Dendritic cell treated with granulocyte-macrophage colony-stimulating factor and Interleukin-4, amounts not matched to agents 40 ng/mL and 50 ng/mL, for 4 days (primary cell): Measurements from ENCODE around the gene STIP1.

Experiments
- H3K27ac Mint-ChIP-seq: one replicate; pipeline ENCODE4 v1.8.0; 2022; ENCODE audit warnings: mild to moderate bottlenecking, mixed read lengths
- H3K27me3 Mint-ChIP-seq: one replicate; pipeline ENCODE4 v1.8.0; 2022; ENCODE audit warnings: mild to moderate bottlenecking, mixed read lengths
- H3K36me3 Mint-ChIP-seq: one replicate; pipeline ENCODE4 v1.8.0; 2022; ENCODE audit warnings: low read depth, mixed read lengths
- H3K4me1 Mint-ChIP-seq: one replicate; pipeline ENCODE4 v1.8.0; 2022; ENCODE audit warnings: low read depth, mixed read lengths
- H3K4me3 Mint-ChIP-seq: one replicate; pipeline ENCODE4 v1.8.0; 2022; ENCODE audit warnings: mild to moderate bottlenecking, moderate library complexity, mixed read lengths
- H3K9me3 Mint-ChIP-seq: one replicate; pipeline ENCODE4 v1.8.0; 2022; ENCODE audit warnings: mixed read lengths
- intact Hi-C: fragments of 100-400 bp; cut with micrococcal nuclease; formaldehyde crosslinking; loops from one replicate; pipeline ENCODE4 v1.15.0; 2022

Gene STIP1

DNA sequence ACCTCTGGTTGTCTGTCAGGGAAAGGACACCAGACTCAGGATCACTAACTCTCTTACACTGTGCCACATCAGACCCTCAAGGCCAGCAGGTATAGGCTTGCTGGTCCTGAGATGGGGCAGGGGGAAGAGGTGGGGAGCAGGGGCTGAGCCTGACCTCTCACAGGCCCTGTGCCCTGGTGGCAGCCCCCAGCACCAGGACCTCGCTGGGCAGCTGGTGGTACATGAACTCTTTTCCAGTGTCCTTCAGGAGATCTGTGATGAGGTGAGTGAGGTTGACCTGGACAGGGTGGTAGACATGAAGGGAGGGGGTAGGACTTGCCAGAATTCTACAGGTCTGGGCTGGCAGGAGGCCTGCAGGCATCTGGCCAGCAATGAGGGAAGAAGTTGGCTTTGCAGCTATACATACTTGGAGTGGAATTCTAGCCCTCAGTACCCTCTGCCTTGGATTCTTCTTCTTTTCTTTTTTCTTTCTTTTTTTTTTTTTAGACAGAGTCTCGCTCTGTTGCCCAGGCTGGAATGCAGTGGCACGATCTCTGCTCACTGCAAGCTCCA, 41.5 kb downstream of the STIP1 start:
- Mint-ChIP-seq H3K36me3 (peaks cover 55% of the 10 kb centered on the region), H3K27me3 (no peaks in the 10 kb centered on the region), H3K4me1 (peaks cover 77% of the 10 kb centered on the region), H3K9me3 (no peaks in the 10 kb centered on the region), H3K4me3 (peak overlapping the region; percentile 85), H3K27ac (peak overlapping the region; percentile 92)
- intact Hi-C loops, result no loop called here

DNA sequence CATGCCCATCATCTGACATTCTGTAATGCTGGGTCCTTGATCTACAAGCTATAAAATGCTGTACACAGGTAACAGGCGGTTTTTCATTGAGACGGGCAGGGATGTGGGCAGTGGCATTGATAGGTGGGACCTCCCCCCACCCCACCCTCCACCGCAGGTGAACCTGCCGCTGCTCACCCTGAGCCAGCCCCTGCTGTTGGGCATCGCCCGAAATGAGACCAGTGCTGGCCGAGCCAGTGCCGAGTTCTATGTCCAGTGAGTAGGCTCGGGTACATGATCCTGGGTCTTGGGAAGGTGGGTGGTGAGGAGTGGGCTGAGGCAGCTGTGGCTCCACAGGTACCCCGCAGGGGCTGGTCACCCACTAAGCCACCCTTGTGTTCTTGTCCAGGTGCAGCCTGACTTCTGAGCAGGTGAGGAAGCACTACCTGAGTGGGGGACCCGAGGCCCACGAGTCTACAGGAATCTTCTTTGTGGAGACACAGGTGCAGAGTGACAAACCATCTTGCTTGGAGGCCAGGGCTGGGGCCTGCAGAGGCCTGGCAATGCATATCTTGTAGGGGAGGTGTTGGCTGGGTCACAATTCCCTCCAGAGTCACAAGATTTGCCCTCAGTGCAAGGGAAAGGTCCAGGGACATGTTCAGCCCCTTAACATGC, 43.2 kb downstream of the STIP1 start:
- H3K4me3 Mint-ChIP-seq, result peak overlapping the region; percentile 93
- intact Hi-C loops, result no loop called here
- peak overlapping the region; percentile 92 for H3K27ac Mint-ChIP-seq
- H3K36me3 Mint-ChIP-seq, result peaks cover 41% of the 10 kb centered on the region
- H3K9me3 Mint-ChIP-seq, result no peaks in the 10 kb centered on the region
- H3K4me1 Mint-ChIP-seq, result peaks cover 82% of the 10 kb centered on the region
- no peaks in the 10 kb centered on the region for H3K27me3 Mint-ChIP-seq

DNA sequence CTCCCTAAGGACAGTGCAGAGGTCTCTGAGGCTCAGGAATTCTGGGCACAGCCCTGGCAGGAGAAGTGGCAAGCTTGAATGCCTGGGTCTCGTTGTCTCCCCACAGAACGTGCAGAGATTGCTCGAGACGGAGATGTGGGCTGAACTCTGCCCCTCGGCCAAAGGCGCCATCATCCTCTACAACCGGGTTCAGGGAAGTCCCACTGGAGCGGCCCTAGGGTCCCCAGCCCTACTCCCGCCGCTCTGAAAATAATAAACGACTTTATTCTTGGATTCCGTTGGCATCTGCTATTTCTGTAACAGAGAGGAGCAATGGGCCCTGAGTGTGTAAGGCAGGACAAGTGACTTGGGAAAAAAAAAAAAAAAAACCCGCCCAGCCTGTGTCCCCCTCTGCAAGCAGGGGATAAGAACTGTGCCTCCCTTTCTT, 43.8 kb downstream of the STIP1 start:
- H3K36me3 Mint-ChIP-seq, result peaks cover 36% of the 10 kb centered on the region
- peak overlapping the region; percentile 93 for H3K4me3 Mint-ChIP-seq
- H3K9me3 Mint-ChIP-seq, result no peaks in the 10 kb centered on the region
- H3K27ac Mint-ChIP-seq, result peak overlapping the region; percentile 92
- H3K27me3 Mint-ChIP-seq, result no peaks in the 10 kb centered on the region
- H3K4me1 Mint-ChIP-seq, result peaks cover 76% of the 10 kb centered on the region
- intact Hi-C loops, result loop anchor here (2.0 kb wide), 1 partner anchor 17 kb away; the partner anchor contains the start of gene PPP1R14B

DNA sequence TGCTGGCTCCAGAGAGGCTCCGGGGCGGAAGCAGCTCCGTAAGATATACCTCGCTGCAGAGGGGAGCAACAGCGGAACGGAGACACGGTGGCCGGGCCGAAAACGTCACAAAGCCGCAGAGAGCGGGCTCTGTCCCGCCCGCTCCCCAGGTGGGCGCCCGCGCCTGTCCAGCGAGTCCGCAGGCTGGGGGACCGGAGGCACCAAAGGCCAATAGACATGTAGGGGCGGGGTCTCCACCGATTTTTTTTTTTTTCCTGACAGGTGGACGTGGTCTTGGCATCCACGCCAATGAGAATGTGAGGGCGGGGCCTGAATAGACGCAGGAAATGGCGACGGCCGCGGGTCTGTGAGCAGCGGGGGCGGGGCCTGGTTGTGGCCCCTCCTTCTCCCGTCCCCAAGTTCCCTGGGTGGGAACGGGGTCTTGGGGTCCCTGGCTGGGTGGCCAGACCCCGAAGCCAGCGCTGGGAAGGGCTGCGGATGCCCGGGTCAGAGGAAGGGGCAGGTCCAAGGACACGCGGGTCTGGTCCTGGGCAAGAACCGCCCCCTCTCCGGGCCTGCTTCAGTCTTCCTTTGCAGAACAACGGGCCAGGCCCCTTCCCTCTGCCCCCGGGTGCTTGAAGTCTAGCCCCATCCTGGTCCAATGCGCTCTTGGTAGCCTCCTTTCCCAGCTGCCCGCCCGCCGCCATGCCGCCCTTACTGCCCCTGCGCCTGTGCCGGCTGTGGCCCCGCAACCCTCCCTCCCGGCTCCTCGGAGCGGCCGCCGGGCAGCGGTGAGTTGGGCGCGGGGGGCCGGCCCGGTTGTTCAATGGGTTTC, 44.4 kb downstream of the STIP1 start, which contains the start of gene DNAJC4:
Gene DNAJC4, plus strand, starts transcription at position 378 of the 814 bp plus-strand sequence. Its CDS starts 307 bp downstream, at position 685.
- Mint-ChIP-seq H3K4me3 (peak within 1 kb of the TSS; percentile 93), H3K36me3 (peaks cover 39% of the 10 kb centered on the region), H3K9me3 (no peaks in the 10 kb centered on the region), H3K4me1 (peaks cover 76% of the 10 kb centered on the region), H3K27me3 (no peaks in the 10 kb centered on the region), H3K27ac (peak within 1 kb of the TSS; percentile 92)
- intact Hi-C loops, result loop anchor here (2.0 kb wide), 1 partner anchor 16 kb away; the partner anchor contains the start of gene PPP1R14B

DNA sequence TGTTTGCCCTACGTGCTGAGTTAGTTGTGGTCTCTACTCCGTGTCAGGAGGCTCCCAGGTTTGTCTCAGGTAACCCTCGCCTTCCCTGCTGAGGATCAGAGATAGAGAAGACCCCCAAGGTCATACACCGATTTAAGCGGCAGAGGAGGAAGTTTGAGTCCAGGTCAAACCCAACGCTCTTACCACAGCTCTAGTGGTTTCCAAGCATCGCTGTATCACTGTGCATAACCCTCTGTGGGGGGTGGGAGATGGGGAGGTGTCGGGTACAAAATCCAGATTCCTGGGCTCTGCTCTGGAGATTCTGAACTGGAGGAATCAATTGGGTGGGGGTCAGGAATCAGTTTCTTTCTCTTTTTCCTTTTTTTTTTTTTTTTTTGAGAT, 45.0 kb downstream of the STIP1 start:
- intact Hi-C loops, result loop anchor here (2.0 kb wide), 1 partner anchor 16 kb away; the partner anchor contains the start of gene PPP1R14B
- peak overlapping the region; percentile 92 for H3K27ac Mint-ChIP-seq
- peaks cover 45% of the 10 kb centered on the region for H3K36me3 Mint-ChIP-seq
- H3K27me3 Mint-ChIP-seq, result no peaks in the 10 kb centered on the region
- no peaks in the 10 kb centered on the region for H3K9me3 Mint-ChIP-seq
- H3K4me3 Mint-ChIP-seq, result peak overlapping the region; percentile 93
- H3K4me1 Mint-ChIP-seq, result peaks cover 80% of the 10 kb centered on the region

DNA sequence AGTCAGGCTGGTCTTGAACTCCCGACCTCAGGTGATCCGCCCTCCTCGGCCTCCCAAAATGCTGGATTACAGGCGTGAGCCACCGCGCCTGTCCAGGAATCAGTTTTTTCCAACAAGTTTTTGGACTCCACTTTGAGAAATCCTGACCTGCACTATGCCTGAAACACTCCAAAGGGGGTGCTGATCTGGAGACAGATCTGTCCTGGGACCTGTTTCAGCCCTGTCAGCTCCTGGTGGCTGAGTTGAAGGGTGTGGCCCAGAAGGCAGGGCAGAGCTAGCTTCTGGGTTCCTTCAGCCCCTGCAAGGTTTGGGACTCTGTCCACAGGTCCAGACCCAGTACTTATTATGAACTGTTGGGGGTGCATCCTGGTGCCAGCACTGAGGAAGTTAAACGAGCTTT, 45.6 kb downstream of the STIP1 start:
- Mint-ChIP-seq H3K9me3 (no peaks in the 10 kb centered on the region), H3K27ac (peak overlapping the region; percentile 92), H3K4me1 (peaks cover 84% of the 10 kb centered on the region), H3K4me3 (peak overlapping the region; percentile 93), H3K36me3 (peaks cover 50% of the 10 kb centered on the region), H3K27me3 (no peaks in the 10 kb centered on the region)
- intact Hi-C loops, result loop anchor here (2.0 kb wide), 1 partner anchor 15 kb away; the partner anchor contains the start of gene PPP1R14B

DNA sequence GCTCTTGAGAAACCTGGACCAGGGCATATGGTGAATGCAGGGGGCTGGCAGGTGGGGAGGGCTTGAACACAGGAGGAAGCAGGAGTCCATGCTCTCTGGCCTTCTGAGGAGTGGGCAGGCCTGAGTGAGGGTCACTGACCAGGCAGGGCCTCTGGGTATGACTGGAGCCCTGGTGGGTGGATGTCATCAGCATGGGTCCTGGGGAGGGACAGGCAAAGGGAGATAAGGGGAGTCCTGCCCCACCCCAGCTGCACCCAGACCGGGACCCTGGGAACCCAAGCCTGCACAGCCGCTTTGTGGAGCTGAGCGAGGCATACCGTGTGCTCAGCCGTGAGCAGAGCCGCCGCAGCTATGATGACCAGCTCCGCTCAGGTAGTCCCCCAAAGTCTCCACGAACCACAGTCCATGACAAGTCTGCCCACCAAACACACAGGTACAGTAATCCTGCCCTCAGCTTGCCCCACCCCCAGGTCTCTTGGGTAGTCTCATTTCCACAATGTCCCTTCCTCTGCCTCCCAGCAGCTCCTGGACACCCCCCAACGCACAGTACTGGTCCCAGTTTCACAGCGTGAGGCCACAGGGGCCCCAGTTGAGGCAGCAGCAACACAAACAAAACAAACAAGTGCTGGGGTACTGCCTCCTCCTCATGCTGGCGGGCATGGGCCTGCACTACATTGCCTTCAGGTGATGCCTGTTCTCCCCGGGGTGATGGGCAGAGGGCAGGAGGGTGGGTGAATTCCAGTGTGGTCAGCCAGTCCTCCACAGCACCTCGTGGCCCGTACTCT, 46.4 kb downstream of the STIP1 start:
- H3K27ac Mint-ChIP-seq, result peak overlapping the region; percentile 92
- no peaks in the 10 kb centered on the region for H3K27me3 Mint-ChIP-seq
- peaks cover 59% of the 10 kb centered on the region for H3K36me3 Mint-ChIP-seq
- H3K4me3 Mint-ChIP-seq, result no peak overlapping the region
- H3K4me1 Mint-ChIP-seq, result peaks cover 84% of the 10 kb centered on the region
- H3K9me3 Mint-ChIP-seq, result no peaks in the 10 kb centered on the region
- intact Hi-C loops, result no loop called here

DNA sequence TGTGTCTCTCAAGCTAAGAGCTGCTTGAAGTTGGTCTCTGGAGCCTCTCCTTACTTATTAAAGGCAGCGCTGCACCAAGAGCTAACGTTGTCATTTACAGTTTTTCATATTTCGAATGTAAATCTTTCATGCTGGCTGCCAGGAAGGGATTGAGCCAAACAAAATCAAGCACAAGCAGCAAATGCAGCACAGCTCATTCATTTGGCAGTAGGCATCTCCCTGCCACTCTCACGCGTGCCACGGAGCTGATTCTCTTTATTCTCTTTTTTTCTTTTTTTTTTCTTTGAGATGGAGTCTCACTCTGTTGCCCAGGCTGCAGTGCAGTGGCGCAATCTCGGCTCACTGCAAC, 47.0 kb downstream of the STIP1 start:
- Mint-ChIP-seq H3K9me3 (no peaks in the 10 kb centered on the region), H3K27me3 (no peaks in the 10 kb centered on the region), H3K4me1 (peaks cover 84% of the 10 kb centered on the region), H3K27ac (no peak overlapping the region), H3K36me3 (peaks cover 64% of the 10 kb centered on the region), H3K4me3 (no peak overlapping the region)
- intact Hi-C loops, result no loop called here

DNA sequence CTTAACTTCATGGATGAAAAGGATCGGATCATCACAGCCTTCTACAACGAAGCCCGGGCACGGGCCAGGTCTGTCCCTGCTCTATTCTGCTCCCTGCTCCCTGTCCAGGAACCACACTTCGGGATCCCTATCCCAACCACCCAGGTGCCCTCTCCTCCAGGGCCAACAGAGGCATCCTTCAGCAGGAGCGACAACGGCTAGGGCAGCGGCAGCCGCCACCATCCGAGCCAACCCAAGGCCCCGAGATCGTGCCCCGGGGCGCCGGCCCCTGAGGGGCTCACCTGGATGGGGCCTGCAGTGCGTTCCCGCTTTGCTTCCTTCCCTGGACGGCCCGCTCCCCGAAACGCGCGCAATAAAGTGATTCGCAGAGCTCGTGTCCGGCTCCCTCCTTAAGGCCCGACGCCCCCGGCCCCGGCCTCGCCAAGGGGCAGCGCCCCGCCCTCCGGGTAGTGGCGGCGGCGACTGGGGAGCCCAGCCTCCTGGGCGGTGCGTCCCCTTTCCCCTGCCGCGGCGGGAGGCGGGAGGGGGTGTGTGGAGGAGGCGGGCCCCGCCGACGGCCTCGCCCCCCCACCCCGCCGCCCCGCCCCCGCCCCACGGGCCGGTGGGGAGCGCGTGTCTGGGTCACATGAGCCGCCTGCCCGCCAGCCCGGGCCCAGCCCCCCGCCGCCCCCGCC, 48.1 kb downstream of the STIP1 start, which contains the start of gene VEGFB:
Gene VEGFB, plus strand, starts transcription at position 672 of the 674 bp plus-strand sequence. CDS start 250 bp downstream, outside the sequence.
- peak within 1 kb of the TSS; percentile 57 for H3K27ac Mint-ChIP-seq
- H3K4me1 Mint-ChIP-seq, result peaks cover 84% of the 10 kb centered on the region
- intact Hi-C loops, result no loop called here
- H3K9me3 Mint-ChIP-seq, result no peaks in the 10 kb centered on the region
- no peaks in the 10 kb centered on the region for H3K27me3 Mint-ChIP-seq
- peak within 1 kb of the TSS; percentile 88 for H3K4me3 Mint-ChIP-seq
- H3K36me3 Mint-ChIP-seq, result peaks cover 72% of the 10 kb centered on the region

DNA sequence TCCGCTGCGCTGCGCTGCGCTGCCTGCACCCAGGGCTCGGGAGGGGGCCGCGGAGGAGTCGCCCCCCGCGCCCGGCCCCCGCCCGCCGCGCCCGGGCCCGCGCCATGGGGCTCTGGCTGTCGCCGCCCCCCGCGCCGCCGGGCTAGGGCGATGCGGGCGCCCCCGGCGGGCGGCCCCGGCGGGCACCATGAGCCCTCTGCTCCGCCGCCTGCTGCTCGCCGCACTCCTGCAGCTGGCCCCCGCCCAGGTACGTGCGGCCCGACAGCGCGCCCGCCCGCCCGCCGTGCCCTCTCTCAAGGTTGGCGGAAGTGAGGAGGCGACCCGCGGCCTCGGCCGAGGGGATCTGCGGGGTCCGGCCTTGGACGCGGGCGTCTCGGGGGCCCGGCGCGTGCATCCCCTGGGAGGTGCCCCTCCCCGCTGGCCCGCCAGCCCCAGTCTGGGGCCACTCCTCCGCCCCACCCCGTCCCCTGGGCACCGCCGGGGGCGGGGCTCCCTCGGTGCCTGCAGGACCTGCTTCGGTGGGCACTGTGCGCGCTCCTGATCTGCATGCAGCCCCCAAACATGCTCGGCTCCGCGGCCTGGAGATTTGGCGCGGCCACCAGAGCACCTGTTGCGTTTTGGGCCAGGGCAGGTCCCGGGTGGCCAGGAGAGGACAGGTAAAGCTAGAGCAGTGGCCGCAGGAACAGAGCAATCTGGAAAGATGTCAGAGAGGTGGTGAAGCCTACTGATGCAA, 48.8 kb downstream of the STIP1 start:
- intact Hi-C loops, result no loop called here
- Mint-ChIP-seq H3K9me3 (no peaks in the 10 kb centered on the region), H3K4me1 (peaks cover 84% of the 10 kb centered on the region), H3K4me3 (peak overlapping the region; percentile 88), H3K27ac (peak overlapping the region; percentile 57), H3K27me3 (no peaks in the 10 kb centered on the region), H3K36me3 (peaks cover 71% of the 10 kb centered on the region)

DNA sequence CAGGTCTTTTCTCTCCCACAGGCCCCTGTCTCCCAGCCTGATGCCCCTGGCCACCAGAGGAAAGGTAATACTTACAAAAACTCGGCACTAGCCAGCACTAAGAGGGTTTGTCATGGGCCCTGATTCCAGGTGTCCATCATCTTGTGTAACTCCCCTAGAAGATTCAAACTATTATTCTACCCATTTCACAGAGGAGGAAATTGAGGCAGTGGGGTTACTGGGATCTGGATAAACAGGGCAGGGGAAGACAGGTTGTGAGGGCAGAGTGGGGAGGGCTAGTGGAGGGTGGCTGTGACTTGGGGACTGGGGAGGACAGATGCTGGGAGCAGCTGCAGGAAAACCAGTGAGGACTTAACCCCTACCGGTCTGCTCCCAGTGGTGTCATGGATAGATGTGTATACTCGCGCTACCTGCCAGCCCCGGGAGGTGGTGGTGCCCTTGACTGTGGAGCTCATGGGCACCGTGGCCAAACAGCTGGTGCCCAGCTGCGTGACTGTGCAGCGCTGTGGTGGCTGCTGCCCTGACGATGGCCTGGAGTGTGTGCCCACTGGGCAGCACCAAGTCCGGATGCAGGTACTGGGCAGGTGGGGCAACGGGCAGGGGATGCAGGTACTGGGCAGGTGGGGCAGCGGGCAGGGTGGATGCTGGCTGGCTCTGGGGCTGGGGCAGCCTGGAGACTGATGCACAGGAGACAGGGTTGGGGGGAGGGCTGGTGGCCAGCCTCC, 49.6 kb downstream of the STIP1 start:
- peaks cover 66% of the 10 kb centered on the region for H3K36me3 Mint-ChIP-seq
- intact Hi-C loops, result no loop called here
- H3K9me3 Mint-ChIP-seq, result no peaks in the 10 kb centered on the region
- peaks cover 87% of the 10 kb centered on the region for H3K4me1 Mint-ChIP-seq
- H3K4me3 Mint-ChIP-seq, result peak overlapping the region; percentile 88
- H3K27ac Mint-ChIP-seq, result peak overlapping the region; percentile 57
- H3K27me3 Mint-ChIP-seq, result no peaks in the 10 kb centered on the region

DNA sequence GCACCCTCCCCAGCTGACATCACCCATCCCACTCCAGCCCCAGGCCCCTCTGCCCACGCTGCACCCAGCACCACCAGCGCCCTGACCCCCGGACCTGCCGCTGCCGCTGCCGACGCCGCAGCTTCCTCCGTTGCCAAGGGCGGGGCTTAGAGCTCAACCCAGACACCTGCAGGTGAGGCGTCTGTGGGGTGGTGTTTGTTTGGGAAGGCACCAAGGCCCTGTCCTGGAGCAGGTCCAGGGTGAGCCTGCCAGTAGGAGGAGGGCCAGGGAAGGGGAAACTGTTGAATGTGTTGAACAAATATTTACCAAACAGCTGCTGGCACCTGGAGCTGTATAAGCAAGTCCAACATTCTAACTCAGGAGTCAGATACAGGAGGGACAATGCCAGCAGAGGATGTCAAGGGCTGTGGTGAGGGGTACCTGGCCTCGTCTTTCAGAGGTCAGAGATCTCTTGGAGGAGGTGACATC, 51.5 kb downstream of the STIP1 start:
- Mint-ChIP-seq H3K36me3 (peaks cover 67% of the 10 kb centered on the region), H3K27ac (peak overlapping the region; percentile 99), H3K9me3 (no peaks in the 10 kb centered on the region), H3K4me3 (peak overlapping the region; percentile 17), H3K4me1 (peaks cover 78% of the 10 kb centered on the region), H3K27me3 (no peaks in the 10 kb centered on the region)
- intact Hi-C loops, result no loop called here
